GM10847 (cell line): Measurements from ENCODE around the gene KIF17.

Source experiments
- POLR2A ChIP-seq: IDR thresholded peaks from 2 replicates; pipeline ENCODE4 v1.6.1; 2011; ENCODE audit not compliant: insufficient read length; ENCODE audit errors: extremely low read depth

The KIF17 gene

GRCh38 chr1:20643080-20643479, 74.7 kb downstream of the KIF17 start:
- TF ChIP-seq POLR2A = no peak

GRCh38 chr1:20641975-20642374, 75.8 kb downstream of the KIF17 start:
- TF ChIP-seq POLR2A = no peak

- no peak for TF ChIP-seq POLR2A
Observed at GRCh38 chr1:20640183-20640597, 77.6 kb downstream of the KIF17 start.

GRCh38 chr1:20636785-20637347, 80.9 kb downstream of the KIF17 start:
- no peak for TF ChIP-seq POLR2A

- TF ChIP-seq POLR2A = no peak
Observed at GRCh38 chr1:20634594-20635084, 83.2 kb downstream of the KIF17 start.

DNA sequence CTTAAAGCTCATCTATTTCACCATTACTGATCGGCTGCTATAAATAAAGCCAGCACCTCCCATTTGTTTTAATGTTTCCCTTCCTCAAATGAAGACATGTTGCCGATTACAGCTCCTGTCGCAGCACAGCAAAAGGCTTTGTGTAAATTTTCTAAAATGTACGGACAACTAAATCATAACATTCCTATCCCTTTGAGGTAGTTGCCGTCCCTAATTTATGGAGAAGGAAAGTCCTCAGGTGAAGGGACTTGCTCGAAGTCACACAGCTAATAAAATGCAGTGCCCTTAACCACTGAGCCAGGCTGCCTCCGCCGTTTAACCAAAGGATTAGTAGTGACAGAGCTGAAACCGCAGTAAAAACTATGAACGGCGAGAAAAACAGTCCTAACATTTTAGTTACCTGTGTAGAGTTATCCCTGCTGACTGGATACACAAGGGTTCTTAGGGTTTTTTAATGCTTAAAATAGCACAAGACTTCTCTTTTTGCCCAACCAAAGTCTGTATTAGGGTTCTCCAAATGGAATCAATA, 83.7 kb downstream of the KIF17 start:
- no peak for TF ChIP-seq POLR2A

- no peak for TF ChIP-seq POLR2A
Observed at GRCh38 chr1:20633190-20634064, 84.4 kb downstream of the KIF17 start, which contains the start of gene PINK1. Gene PINK1 (plus strand): TSS chr1:20633458. CDS start chr1:20633549, 91 bp downstream.

DNA sequence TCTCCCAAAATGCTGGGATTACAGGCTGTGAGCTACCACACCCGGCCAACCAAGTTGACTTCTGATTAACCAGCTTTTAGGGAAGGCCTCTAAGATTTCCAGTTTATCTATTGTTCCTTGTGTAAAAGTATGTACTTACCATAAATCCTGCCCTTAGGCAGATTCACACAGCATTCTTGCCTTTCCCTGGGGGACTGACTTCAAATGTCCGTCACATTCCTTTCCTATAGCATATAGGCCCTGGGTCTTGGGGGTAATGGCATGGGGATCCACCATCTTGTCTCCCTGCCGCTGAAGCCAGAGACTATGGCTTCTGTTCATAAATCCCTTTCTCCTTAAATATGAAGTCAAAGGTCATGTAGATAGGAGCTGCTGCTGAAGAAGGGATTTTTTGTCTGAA, 85.4 kb downstream of the KIF17 start:
- TF ChIP-seq POLR2A = no peak

DNA sequence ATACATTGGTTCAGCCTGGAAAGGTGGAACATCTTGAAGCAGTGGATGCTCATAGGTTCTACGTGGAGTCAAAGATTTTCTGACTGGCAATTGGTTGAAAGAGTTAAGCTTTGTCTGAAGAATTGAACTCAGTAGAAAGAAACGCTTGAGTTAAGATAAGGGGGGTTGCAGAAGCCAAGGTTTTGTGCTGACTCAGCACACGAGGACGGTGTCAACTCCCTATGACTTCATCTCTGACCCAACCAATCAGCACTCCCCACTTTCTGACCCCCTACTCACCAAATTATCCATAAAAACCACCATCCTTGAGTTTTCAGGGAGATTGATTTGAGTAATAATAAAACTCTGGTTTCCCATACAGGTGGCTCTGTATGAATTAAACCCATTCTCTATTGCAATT, 87.1 kb downstream of the KIF17 start:
- no peak for TF ChIP-seq POLR2A

DNA sequence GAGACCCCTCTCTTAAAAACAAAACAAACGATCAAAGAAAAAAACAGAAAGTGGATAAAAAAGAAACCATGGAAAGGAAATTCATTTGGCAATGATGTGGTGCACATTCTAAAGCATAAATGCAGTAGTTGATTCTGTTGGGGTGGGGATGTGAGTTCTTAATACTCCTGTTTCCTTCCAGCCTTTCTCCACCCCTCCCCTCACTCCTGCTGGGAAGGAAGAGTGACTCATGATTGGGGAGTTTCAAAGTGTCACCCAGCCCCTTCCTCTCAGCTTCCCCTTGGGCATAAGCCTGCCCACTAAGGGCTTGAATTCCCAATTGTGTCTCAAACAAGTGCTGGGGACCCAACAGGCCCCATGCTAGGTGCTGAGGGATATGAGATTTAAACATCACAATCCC, 91.3 kb downstream of the KIF17 start:
- no peak for TF ChIP-seq POLR2A

- no peak for TF ChIP-seq POLR2A
Observed at GRCh38 chr1:20626098-20626427, 91.7 kb downstream of the KIF17 start.

- no peak for TF ChIP-seq POLR2A
Observed at GRCh38 chr1:20625176-20626097, 92.4 kb downstream of the KIF17 start.

DNA sequence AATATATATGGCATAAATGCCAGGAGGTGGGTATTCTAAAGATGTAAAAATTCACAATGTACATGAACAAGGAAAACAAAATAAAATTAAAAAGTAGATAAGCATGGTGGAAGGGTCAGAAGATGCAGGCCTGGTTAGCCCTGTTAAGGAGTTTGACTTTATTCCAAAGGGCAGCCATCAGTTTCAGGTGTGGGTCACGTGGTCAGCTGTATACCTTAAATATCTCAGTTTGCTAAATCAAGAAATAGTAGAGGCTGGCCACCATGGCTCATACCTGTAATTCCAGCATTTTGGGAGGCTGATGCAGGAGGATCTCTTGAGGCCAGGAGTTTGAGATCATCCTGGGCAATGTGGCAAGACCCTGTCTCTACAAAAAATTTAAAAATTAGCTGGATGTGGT, 93.1 kb downstream of the KIF17 start:
- TF ChIP-seq POLR2A = no peak

GRCh38 chr1:20621012-20621411, 96.8 kb downstream of the KIF17 start:
- TF ChIP-seq POLR2A = no peak

GRCh38 chr1:20619999-20620398, 97.8 kb downstream of the KIF17 start:
- TF ChIP-seq POLR2A = no peak
